Lower lobe of right lung (tissue), 2 donors: ENCODE measurements around the gene C5orf46. TPM values are rescaled to one million over a fixed set of nuclear protein-coding genes. Genes with fewer than 3 reads are reported as not detected.
A peak's percentile ranks its signal among the peaks of the same experiment; 100 is the strongest.

Experiments
- ATAC-seq, 2 donors: fragments of 200-7000 bp; cut with Tn5 transposase; one replicate each; pipeline ENCODE4 v1.9.1; 2020 to 2022; ENCODE audit warnings: mild to moderate bottlenecking in 2 of 2, moderate library complexity in 2 of 2
- DNase-seq: peaks from one replicate; pipeline ENCODE4 v3.0.0-alpha.2; 2020
- H3K27ac ChIP-seq: fragments of 200-600 bp; one replicate; pipeline ENCODE4 v1.8.0; 2022
- H3K27me3 ChIP-seq: fragments of 200-600 bp; one replicate; pipeline ENCODE4 v1.8.0; 2022; ENCODE audit warnings: low read depth
- H3K36me3 ChIP-seq: fragments of 200-600 bp; one replicate; pipeline ENCODE4 v1.8.0; 2022; ENCODE audit warnings: mild to moderate bottlenecking
- H3K4me1 ChIP-seq: fragments of 200-600 bp; one replicate; pipeline ENCODE4 v1.8.0; 2022
- H3K4me3 ChIP-seq: fragments of 200-600 bp; one replicate; pipeline ENCODE4 v1.8.0; 2022; ENCODE audit warnings: mild to moderate bottlenecking
- H3K9me3 ChIP-seq: fragments of 200-600 bp; one replicate; pipeline ENCODE4 v1.8.0; 2022
- intact Hi-C: fragments of 100-400 bp; cut with DNase I; formaldehyde crosslinking; loops from one replicate; pipeline ENCODE4 v1.11.0; 2022
- total RNA-seq: library from RNA; stranded (reverse); fragmentation: NEBNext Ultra II Directional; extraction: Animal tissue kit (Norgen Biotek cat#: 25700); gene quantifications from one replicate; pipeline ENCODE4 v1.2.1, GENCODE V29; 2021
- TF ChIP-seq, protein P1 (sequence below): fragments of 200-600 bp; IDR thresholded peaks from one replicate; pipeline ENCODE4 v1.8.0; 2022; ENCODE audit warnings: antibody characterized with exemption, mild to moderate bottlenecking
- donor health status: DM: no; HTN: yes; CAD: no; lungs with severe emphysema.

Gene C5orf46
- total RNA-seq, 1 donor from 2014 or later, result not detected

DNA sequence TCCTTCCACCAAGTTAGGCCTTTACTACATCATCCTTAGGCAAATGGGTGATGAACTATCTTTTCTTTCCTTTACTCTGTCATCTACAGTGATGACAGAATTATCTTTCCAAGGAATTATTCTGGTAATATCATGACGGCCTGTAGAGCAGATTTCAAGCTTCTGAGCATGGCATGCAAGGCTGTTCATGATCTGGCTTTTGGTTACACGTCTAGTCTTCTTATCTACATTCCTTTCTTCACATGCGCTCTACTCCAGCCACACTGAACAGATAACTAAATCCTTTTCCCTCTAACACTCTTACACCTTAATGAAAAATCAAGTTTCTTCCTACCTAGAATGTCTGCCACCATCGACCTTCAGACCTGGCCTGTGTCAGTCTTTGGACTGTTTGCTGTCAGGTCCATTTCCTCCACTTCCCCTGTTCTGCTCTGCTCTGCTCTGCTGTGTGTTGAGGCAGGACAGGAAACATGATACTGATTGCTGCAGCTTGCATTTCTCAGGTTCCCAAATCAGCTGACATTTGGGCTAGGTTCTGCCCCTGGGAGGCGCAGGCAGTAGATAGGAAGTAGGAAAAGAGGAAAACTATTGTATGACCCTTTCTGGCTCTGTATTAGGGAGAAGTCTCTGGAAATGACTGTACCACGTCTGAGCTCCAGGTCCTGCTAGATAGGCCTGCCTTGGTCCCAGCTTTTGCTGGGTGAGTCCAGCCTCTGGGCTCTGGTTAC lies 23.6 kb downstream of the C5orf46 start:
- intact Hi-C loops, result loop anchor here (10.0 kb wide), 1 partner anchor 52 kb away; no protein-coding TSS in a partner anchor
- TF ChIP-seq, protein P1, sequence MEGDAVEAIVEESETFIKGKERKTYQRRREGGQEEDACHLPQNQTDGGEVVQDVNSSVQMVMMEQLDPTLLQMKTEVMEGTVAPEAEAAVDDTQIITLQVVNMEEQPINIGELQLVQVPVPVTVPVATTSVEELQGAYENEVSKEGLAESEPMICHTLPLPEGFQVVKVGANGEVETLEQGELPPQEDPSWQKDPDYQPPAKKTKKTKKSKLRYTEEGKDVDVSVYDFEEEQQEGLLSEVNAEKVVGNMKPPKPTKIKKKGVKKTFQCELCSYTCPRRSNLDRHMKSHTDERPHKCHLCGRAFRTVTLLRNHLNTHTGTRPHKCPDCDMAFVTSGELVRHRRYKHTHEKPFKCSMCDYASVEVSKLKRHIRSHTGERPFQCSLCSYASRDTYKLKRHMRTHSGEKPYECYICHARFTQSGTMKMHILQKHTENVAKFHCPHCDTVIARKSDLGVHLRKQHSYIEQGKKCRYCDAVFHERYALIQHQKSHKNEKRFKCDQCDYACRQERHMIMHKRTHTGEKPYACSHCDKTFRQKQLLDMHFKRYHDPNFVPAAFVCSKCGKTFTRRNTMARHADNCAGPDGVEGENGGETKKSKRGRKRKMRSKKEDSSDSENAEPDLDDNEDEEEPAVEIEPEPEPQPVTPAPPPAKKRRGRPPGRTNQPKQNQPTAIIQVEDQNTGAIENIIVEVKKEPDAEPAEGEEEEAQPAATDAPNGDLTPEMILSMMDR, result no peak

DNA sequence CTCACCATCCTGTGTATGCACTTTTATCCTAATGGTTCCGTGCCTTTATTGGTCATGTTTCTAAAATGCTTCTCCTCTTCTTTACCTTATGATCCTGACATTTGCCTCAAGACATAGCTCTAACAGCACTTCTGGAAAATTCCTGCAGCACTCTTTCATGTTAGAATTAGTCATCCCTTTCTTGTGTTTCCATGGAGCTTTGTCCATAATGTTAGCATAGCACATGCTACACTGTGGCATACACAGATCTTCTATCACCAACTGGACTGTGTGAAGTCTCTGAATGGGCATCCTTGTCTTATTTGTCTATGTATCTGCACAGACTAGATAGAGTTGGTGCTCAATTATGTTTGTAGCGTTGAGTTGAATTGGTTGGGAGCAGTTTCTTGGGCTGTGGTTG lies 25.9 kb downstream of the C5orf46 start:
- no peaks in the 10 kb centered on the region for H3K4me1 ChIP-seq
- TF ChIP-seq, protein P1, result no peak
- peak overlapping the region; percentile 27 for H3K4me3 ChIP-seq
- peak in 1 of 2 donors; percentile 17 for ATAC-seq
- no peaks in the 10 kb centered on the region for H3K9me3 ChIP-seq
- H3K27me3 ChIP-seq, result no peaks in the 10 kb centered on the region
- intact Hi-C loops, result loop anchor here (10.0 kb wide), 1 partner anchor 54 kb away; no protein-coding TSS in a partner anchor
- DNase-seq, result no peak
- no peaks in the 10 kb centered on the region for H3K36me3 ChIP-seq
- H3K27ac ChIP-seq, result no peak overlapping the region

More for the DNA sequence above, 23.6 kb downstream of the C5orf46 start:
- no peak for DNase-seq
- no peaks in the 10 kb centered on the region for H3K9me3 ChIP-seq
- H3K27me3 ChIP-seq, result no peaks in the 10 kb centered on the region
- H3K4me1 ChIP-seq, result no peaks in the 10 kb centered on the region
- no peak overlapping the region for H3K4me3 ChIP-seq
- ATAC-seq, result no peak
- no peaks in the 10 kb centered on the region for H3K36me3 ChIP-seq
- H3K27ac ChIP-seq, result no peak overlapping the region

DNA sequence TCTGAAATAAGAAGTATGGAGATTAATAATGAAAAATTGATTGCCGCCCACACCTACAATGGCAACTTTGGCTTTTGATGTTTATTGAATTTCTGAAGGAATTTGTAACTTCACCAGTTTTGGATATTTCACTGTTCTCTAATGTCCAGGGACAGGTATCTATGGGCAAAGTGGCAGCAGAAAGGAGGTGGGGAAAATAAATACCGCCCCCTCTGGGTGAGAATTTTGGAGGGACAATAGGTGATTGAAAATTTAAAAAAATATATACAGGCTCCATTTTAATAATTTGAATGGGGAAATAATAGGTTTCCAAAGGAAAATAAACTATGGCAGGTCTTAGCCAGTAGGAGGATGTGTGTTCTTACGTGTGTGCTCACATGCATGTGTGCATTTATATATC lies 26.6 kb downstream of the C5orf46 start:
- Histone ChIP-seq H3K27ac (no peak overlapping the region), H3K4me3 (peak overlapping the region; percentile 27), H3K4me1 (no peaks in the 10 kb centered on the region), H3K27me3 (no peaks in the 10 kb centered on the region), H3K36me3 (no peaks in the 10 kb centered on the region), H3K9me3 (no peaks in the 10 kb centered on the region)
- ATAC-seq (no peak), DNase-seq (no peak)
- TF ChIP-seq, protein P1, result no peak
- intact Hi-C loops, result loop anchor here (10.0 kb wide), 1 partner anchor 55 kb away; no protein-coding TSS in a partner anchor

DNA sequence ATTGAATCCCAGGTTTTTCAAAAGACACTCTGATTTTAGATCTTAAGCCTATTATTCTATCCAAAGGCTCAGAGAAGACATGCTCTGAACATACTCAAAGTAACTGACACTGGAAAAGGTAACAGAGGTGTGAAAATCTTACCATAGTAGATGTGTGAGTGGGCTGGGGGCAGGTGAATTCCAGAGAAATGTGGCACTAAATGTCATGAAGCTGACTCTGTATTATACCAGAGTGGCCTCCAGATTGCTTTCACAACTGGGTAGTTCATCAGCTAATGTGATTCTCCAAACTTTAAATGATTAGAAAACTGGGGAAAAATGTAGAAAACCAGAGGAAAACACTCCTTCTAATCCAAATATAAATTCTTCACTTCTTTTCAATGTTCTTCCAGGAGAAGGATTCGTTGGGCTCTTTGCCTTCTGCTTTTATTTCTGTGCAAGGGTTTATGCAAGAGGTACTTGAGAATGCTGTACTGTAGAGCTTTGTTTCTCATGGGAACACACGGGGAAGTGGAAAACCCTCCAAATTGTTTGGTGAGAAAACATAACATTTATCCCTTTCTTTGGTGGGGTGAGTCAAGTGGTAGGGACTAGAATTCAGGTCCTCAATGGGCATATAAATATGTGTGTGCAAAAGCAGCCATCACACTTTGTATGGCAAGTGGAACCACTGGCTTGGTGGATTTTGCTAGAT lies 28.1 kb downstream of the C5orf46 start, which contains the start of gene SCGB3A2:
SCGB3A2 (plus strand) TSS at position 646 of the 694 bp plus-strand sequence. CDS start 93 bp downstream, outside the sequence.
- peak within 1 kb of the TSS; percentile 27 for H3K4me3 ChIP-seq
- H3K27me3 ChIP-seq, result no peaks in the 10 kb centered on the region
- no peak within 1 kb of the TSS for H3K27ac ChIP-seq
- intact Hi-C loops, result no loop called here
- no peak for DNase-seq
- ATAC-seq, result peak; percentile 42 to 74
- no peaks in the 10 kb centered on the region for H3K4me1 ChIP-seq
- H3K9me3 ChIP-seq, result no peaks in the 10 kb centered on the region
- TF ChIP-seq, protein P1, result no peak
- no peaks in the 10 kb centered on the region for H3K36me3 ChIP-seq

DNA sequence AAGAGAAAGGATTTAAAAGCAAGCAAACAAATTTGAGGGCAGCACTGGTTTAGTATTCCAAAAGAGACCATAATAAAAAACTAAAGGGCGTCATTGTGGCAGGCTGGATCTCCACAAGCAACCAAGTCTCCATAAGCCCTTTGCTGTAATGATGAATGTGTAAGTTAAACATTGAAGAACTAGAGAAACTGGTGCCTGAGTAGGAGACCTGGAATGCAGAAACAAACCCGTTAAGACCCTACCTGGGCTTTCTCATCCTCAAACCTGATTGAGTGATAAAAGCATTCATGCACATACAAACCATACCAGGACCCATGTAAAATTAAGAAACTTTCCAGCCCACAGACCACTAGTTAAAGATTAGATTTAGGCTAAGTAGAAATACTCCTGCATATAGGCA lies 29.7 kb downstream of the C5orf46 start:
- Histone ChIP-seq H3K27me3 (no peaks in the 10 kb centered on the region), H3K36me3 (no peaks in the 10 kb centered on the region), H3K4me3 (no peak overlapping the region), H3K27ac (no peak overlapping the region), H3K4me1 (no peaks in the 10 kb centered on the region), H3K9me3 (no peaks in the 10 kb centered on the region)
- ATAC-seq (no peak), DNase-seq (no peak)
- intact Hi-C loops, result no loop called here
- TF ChIP-seq, protein P1, result no peak
